ENCODE results near the gene PIGP. TPM values are rescaled to one million over a fixed set of nuclear protein-coding genes. Genes with fewer than 3 reads are reported as not detected.
"Not testable (repeated sequence)": the region's sequence is repeated elsewhere in the genome, so short reads cannot be mapped to it uniquely, and the experiment has no call there.

The PIGP gene
- 25.3 TPM for polyA plus RNA-seq (2013, experiment 1 of 2; ENCODE audit: insufficient read length)
- polyA plus RNA-seq (2013, experiment 2 of 2; ENCODE audit: insufficient read length) = 27.2 TPM

GRCh38 chr21:37072988-37073416 lies at the start of gene PIGP, which contains the start of gene TTC3:
PIGP (minus strand) TSS chr21:37073071; CDS start chr21:37072515, 556 bp downstream.
TTC3 (plus strand) TSS chr21:37073254; CDS start chr21:37087258, 14,004 bp downstream.
- DNase-seq = peak; percentile 96

DNA sequence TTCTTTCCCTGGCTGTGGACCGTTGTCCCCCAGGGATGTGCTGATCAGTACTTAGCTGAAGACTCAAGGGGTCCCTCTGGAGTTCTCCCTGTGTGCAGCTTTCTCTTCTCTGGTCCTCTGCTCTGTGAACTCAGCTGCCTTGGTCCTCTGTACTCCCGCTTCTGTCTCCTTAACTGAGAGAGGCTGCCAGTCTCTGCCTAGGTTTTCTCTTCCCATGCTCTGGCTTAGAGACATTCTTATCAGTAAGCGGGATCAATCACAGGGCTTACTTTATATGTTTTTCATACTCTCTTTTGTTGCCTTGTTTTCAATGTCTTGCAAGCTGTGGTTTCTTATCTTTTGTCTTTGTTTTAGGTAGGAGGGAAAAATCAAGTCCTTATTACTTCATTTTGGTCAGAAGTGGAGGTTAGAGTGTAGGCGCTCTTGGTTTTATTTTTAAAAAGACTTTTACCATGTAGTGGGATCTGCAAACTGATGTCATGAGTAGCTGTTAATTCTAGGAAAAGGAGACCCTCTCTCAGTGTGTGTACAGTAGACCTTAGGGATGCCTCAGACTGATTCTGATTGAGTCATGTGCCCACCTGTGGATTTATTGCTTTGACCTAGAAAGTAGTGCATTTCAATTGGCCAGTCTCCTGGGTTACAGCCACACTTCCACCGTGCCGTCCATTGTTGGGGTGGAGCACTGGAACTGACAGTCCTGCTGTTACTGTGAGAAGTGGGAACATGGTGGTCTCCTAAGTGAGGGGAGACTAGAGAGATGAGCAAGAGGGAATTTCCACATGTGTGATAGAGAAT lies 46.7 kb upstream of the PIGP start:
- no peak for DNase-seq

DNA sequence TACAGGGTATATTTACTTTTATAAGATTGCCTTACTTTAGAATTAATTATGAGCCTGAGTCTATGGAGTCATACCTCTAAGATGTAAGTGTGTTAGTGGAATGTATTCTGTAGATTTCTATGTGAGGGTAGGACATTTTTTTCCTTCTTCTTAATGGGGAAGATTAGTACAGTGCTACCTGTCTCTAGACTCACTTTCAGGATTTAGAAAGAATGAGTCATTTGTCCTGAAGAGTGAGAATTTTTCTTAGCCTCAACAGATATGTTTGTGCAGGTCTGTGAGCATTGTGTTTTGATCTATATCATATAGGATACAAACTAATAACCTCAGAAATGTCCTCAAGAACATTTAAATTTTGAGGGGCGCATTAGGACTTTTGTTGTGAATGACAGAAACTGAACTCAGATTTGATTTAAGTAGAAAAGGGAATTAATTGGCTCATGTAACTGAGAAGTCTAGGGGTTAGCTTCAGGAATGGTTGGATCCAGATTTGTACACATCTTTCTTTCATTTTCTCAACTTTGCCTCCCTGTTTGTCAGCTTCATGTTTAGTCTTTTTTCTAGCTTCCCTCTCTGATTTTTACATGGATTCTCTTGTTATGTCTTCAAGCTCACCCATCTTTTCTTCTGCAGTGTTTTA lies 45.4 kb upstream of the PIGP start:
- no peak for DNase-seq

GRCh38 chr21:37117204-37117603 lies 44.3 kb upstream of the PIGP start:
- no peak for DNase-seq

DNA sequence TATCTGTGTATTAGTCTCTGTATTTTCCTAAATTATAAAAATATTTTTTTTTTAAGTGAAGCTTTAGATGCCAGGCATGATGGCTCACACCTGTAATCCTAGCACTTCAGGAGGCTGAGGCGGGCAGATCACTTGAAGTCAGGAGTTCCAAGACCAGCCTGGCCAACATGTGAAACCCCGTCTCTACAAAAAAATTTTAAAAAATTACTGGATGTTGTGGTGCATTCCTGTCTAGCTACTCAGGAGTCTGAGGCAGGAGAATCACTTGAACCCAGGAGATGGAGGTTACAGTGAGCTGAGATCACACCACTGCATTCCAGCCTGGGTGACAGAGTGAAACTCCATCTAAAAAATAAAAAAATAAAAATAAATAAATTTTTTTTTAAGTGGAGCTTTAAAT lies 43.6 kb upstream of the PIGP start:
- peak; percentile 17 for DNase-seq

GRCh38 chr21:37114301-37114700 lies 41.4 kb upstream of the PIGP start:
- DNase-seq = not testable (repeated sequence)

DNA sequence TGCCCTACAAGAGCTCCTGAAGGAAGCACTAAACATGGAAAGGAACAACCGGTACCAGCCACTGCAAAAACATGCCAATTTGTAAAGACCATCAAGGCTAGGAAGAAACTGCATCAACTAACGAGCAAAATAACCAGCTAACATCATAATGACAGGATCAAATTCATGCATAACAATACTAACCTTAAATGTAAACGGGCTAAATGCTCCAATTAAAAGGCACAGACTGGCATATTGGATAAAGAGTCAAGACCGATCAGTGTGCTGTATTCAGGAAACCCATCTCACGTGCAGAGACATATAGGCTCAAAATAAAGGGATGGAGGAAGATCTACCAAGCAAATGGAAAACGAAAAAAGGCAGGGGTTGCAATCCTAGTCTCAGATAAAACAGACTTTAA lies 38.2 kb upstream of the PIGP start:
- not testable (repeated sequence) for DNase-seq

- DNase-seq = no peak
Measured at GRCh38 chr21:37106998-37107397, 34.1 kb upstream of the PIGP start.

- DNase-seq = not testable (repeated sequence)
Measured at GRCh38 chr21:37102746-37103145, 29.9 kb upstream of the PIGP start.

DNA sequence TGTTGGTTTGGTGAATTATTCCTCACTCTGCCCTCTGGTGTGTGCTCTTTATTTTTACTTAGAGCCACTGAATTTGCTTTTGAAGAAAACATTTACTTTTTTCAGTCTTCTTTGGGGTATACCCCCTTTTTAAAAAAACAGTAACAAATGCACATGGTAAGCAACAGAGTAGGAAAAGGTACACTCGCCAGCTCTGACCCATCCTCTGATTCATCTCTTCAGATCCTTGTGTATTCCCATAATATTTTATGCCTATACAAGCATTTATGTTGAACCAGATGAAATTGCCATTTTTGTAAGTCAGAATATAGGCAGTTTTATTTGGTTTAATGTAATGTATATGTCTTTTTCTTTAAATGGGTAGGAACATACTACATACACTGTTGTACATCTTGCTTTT lies 28.5 kb upstream of the PIGP start:
- peak; percentile 13 for DNase-seq

GRCh38 chr21:37100316-37100715 lies 27.4 kb upstream of the PIGP start:
- DNase-seq = no peak

DNA sequence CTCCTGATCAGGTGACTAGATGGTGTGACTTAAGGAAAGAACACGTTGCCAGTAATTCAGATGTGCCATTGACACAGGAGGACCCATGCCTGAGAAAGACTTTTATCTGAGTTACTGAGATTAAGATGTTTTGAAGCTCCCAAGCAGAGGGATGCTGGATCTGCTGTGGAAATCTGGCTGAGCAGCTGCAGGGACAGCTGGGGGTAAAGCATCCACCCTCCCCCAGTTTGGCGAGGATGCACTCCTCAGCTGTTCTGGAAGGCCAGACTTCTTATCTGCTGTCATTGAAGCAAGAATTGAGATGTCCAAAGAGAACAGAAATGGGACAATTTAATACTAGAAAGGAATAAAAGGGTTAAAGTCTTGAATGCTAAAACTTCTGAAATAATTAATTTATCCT lies 25.9 kb upstream of the PIGP start:
- DNase-seq = no peak

- no peak for DNase-seq
Measured at GRCh38 chr21:37095821-37096220, 22.9 kb upstream of the PIGP start.

DNA sequence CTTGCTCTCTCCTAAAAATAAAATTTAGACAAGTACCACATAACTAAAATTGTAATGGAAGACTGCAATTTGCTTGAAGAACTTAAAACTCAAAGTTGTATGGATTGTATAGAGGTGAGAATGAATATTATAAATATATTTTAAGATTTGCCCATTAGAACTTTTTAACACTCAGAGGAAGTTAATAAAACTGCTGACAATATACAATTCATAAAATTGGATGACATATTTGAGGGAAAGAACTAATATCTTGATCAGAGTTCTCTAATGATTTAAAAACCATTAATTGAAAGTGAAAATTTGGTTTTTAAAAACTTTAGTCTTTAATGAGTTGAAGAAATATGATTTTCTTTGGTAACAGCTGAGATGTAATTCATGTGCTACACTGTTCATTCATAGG lies 21.1 kb upstream of the PIGP start:
- DNase-seq = no peak

DNA sequence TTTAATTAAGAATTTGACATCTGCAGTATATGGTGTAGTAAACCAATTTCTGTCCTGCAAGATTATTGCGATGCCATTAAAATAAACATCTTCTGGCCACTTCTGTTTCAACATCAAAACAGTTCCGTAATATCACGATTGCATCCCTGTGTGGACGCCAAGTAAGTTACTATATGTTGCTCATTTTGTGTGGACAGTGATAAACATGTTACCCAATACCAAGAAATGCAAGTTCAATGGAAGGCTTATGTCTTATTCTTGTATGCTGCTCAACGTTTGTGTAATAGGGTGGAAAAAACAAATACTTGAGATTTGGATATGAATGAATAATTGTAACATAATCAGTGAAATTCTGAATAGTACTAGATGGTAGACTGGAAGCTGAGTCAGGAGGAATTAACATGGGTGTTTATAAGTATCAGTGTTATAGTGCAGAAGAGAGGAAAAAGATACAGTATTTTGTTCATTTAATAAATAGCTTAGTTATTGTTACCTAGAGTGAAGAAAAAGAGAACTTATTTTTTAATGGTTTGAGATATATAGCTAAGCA lies 15.4 kb upstream of the PIGP start:
- DNase-seq = no peak

GRCh38 chr21:37087188-37087587 lies 14.3 kb upstream of the PIGP start:
- DNase-seq = peak; percentile 71

DNA sequence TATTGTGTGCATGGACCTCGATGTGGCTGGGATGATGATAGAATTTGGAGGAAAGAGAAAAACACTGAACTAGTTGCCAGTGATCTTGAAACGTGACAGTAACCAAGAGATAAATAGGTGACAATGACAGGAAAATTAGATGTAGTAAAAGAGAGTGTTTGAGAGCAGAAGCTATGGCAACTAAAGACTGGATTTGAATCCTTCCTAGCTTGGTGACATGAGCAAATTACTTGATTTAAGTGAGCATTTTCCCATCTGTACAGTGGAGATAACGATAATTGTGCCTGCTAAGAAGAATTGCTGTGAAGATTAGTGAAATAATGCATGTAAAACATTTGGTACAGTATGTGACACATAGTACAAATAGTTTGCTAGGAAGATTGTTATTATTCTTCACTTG lies 12.9 kb upstream of the PIGP start:
- DNase-seq = no peak

DNA sequence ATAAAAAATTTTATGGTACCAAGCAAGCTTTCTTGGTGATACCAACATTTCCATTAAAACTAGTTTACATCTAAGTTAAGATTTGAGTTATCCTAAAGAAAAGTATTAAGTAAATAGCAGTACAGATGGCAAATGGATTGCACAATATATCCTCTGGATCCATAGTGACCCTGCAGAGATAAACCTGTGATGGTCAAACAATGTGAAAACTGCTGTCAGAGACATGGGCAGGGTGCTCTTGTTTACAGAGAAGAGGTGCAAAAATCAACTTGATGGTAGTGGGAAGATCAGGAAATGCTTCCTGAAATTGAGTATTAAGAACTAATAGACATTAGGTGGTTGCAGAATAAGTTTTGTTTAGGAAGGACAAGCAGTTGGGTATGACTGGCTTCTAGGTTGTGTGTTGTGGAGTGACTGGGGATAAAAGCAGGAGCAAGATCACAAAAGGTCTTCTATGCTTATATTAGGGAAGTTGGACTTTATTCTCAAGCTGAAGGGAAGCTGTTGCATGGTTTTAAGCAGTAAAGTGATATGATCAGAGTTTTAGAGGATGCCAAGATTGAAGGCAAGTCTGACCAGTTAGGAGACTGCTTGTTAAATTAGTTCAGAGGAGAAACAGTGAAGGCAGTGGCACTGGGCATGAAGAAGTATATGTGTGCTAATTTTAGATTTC lies 10.1 kb upstream of the PIGP start:
- no peak for DNase-seq

DNA sequence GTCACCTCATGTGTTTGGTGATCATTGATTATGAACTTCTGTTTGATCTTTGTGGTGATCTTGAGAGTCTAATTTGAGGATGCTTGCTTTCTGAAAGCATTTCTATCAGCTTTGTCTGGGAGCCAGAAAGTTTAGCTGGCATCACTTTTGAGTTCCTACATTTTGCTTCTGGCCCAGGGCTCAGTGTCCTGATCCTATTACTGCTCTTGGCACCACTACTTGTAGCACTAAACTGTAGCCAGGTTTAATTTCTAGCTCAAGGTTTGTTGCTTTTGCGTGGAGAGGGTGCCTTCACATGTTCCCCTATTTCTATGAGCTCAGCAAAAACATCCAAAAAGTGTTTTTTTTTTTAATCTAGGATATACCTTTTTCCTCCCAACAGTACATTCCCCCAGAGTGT lies 9.5 kb upstream of the PIGP start:
- DNase-seq = no peak

- no peak for DNase-seq
Measured at GRCh38 chr21:37079211-37079824, 6.4 kb upstream of the PIGP start.

DNA sequence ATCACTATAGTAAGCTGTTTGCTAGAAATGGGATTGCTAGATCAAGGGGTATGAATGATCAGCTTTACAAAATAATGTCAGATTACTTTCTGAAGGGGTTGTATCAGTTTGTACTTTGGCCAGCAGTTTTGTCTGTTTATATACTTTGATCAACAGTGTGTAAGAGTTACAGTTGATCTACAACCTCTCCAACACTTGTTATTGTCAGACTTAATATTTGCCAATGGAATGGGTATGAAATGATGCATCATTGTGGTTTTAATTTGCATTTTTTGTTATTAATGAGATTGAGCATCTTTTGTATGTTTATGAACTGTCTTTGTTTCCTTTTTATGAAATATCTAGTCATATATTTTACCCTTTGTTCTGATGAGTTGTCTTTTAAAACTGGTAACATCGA lies 4.5 kb upstream of the PIGP start:
- DNase-seq = no peak

DNA sequence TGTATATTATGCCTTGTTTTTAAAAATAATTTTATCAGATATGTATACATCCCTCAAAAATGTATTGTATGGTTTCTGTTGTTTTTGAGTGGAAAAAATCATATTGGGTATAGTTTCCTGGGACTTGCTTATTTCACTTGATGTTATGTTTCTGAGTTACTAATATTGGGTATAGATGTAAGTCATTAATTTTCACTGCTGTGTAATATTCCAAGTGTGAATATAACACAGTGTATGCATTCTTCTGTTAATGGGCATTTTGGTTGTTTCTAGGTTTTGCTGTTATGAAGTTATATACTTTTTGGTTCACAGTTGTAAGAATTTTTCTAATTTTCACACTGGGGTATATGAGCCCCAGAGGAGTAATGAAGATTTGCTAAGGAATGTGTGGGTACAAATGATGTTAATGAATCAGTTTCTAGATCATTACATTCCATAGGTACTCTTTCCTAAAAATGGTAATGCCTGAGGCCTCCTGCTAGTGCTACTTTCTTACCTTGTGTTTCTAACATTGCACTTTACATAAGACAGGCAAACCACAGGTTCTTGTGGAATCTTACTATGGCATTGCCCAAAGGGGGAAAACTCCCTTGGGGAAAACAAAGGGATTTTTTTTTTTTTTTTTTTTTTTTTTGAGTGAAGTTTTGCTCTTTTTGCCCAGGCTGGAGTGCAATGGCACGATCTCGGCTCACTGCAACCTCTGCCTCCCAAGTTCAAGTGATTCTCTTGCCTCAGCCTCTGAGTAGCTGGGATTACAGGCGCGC lies 3.4 kb upstream of the PIGP start:
- no peak for DNase-seq
